ENCODE measurements around the gene STRIT1. TPM values are rescaled to one million over a fixed set of nuclear protein-coding genes. Genes with fewer than 3 reads are reported as not detected.
A peak's percentile ranks its signal among the peaks of the same experiment; 100 is the strongest.

STRIT1 gene
- total RNA-seq (0.60 and 1.2 TPM in 2 replicates), polyA plus RNA-seq (1.4 TPM in 1 of 2 replicates, not detected in the other)

DNA sequence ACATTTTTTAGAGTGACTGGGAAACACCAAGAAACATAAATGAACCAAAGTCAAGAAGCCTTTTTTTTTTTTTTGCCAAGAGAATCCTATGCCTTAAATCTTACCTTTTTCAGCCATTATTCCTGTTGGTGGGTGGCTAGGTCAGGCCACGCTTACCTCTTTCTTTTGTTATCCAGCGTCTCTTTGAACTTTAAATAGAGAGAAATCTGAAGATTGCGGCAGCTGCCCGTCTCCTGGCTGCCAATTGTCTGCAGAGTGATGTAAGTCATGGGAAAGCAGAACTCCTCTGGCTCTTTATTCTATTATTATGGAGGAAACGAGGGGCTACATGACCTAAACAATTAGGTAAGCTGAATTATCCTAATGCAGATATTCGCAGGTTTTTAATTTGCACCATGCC lies at the start of gene STRIT1:
Gene STRIT1 (minus strand): TSS at position 168 of the 400 bp plus-strand sequence.
- H3K9me3 ChIP-seq (ENCODE audit: low read depth) = peaks cover 4% of the 10 kb centered on the region
- H3K4me3 ChIP-seq = no peak within 1 kb of the TSS
- no peaks in the 10 kb centered on the region for H3K4me1 ChIP-seq (ENCODE audit: insufficient read depth)
- H3K9me2 ChIP-seq (replicated peaks; ENCODE audit: insufficient read depth) = no peaks in the 10 kb centered on the region
- no peaks in the 10 kb centered on the region for H3K27me3 ChIP-seq
- TF ChIP-seq EZH2phosphoT487 (IDR thresholded peaks at IDR 0.05; ENCODE audit: low read depth, severe bottlenecking, unreplicated experiment) = no peak
- TF ChIP-seq EZH2 (IDR thresholded peaks at IDR 0.05; ENCODE audit: borderline replicate concordance) = no peak
- TF ChIP-seq, protein P1, sequence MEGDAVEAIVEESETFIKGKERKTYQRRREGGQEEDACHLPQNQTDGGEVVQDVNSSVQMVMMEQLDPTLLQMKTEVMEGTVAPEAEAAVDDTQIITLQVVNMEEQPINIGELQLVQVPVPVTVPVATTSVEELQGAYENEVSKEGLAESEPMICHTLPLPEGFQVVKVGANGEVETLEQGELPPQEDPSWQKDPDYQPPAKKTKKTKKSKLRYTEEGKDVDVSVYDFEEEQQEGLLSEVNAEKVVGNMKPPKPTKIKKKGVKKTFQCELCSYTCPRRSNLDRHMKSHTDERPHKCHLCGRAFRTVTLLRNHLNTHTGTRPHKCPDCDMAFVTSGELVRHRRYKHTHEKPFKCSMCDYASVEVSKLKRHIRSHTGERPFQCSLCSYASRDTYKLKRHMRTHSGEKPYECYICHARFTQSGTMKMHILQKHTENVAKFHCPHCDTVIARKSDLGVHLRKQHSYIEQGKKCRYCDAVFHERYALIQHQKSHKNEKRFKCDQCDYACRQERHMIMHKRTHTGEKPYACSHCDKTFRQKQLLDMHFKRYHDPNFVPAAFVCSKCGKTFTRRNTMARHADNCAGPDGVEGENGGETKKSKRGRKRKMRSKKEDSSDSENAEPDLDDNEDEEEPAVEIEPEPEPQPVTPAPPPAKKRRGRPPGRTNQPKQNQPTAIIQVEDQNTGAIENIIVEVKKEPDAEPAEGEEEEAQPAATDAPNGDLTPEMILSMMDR (IDR thresholded peaks at IDR 0.05; ENCODE audit: poor library complexity) = no peak
- H3K36me3 ChIP-seq (replicated peaks; ENCODE audit: insufficient read depth, low read depth) = no peaks in the 10 kb centered on the region
- 68% methylated on average over 6 of the region's 6 CpGs for WGBS (ENCODE audit: low lambda C conversion rate, missing lambda C conversion rate)
- DNase-seq (ENCODE audit: low spot score) = no peak
- H2AFZ ChIP-seq = no peak within 1 kb of the TSS
- no peak within 1 kb of the TSS for H3K4me2 ChIP-seq
- no peaks in the 10 kb centered on the region for H4K20me1 ChIP-seq (ENCODE audit: insufficient read depth, poor library complexity, severe bottlenecking)
- H3K27ac ChIP-seq = no peak within 1 kb of the TSS
- H3K79me2 ChIP-seq = no peaks in the 10 kb centered on the region

DNA sequence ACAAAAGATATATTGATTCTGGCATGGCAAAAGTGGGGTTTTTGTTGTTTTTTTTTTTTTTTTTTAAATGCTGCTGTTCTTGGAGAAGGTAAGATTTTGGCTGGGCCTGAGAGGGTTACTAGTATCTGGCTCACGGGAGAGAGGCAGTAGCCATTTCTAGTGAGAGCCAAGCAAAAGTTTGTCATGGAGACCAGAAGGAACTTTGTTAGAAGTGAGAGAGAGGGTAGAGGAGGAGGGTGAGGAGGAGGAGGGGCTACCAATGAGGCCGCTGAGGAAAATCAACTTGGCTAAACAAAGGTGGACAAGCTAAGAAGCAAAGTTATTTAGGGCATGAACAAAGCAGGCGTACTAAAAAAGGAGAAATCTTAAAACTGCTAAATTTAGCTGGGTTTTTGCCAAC lies 48.9 kb upstream of the STRIT1 start:
- Histone ChIP-seq H3K36me3 (replicated peaks; ENCODE audit: insufficient read depth, low read depth) (no peaks in the 10 kb centered on the region), H3K27me3 (no peaks in the 10 kb centered on the region), H4K20me1 (ENCODE audit: insufficient read depth, poor library complexity, severe bottlenecking) (no peaks in the 10 kb centered on the region), H3K4me1 (ENCODE audit: insufficient read depth) (peaks cover 7% of the 10 kb centered on the region), H2AFZ (no peak overlapping the region), H3K27ac (no peak overlapping the region), H3K4me2 (no peak overlapping the region), H3K9me2 (replicated peaks; ENCODE audit: insufficient read depth) (no peaks in the 10 kb centered on the region), H3K9me3 (ENCODE audit: low read depth) (no peaks in the 10 kb centered on the region), H3K4me3 (no peak overlapping the region), H3K79me2 (no peaks in the 10 kb centered on the region)
- no peak for DNase-seq (ENCODE audit: low spot score)
- 49% methylated on average over 3 of the region's 3 CpGs for WGBS (ENCODE audit: low lambda C conversion rate, missing lambda C conversion rate)
- TF ChIP-seq EZH2 (IDR thresholded peaks at IDR 0.05; ENCODE audit: borderline replicate concordance) (no peak), EZH2phosphoT487 (IDR thresholded peaks at IDR 0.05; ENCODE audit: low read depth, severe bottlenecking, unreplicated experiment) (no peak)
- TF ChIP-seq, protein P1 (IDR thresholded peaks at IDR 0.05; ENCODE audit: poor library complexity) = no peak

DNA sequence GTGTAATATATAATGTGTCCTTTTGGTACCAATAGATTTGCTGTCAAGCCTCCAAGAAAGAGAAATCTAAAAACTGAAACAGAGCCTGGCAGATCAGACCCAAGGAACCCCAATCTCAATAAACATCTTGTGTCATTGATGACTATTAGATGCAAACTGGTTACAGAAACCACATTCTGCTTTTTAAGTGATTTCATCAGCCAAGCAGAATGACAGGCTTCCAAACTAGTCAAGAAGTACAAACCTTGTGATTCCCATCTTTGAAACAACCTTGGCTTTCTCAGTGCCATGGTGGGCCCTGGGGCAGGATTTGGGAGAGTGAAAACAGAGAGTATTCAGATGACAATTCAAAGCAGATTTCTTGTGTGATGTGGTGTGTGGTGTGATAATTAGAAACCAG lies 45.6 kb upstream of the STRIT1 start:
- TF ChIP-seq EZH2phosphoT487 (IDR thresholded peaks at IDR 0.05; ENCODE audit: low read depth, severe bottlenecking, unreplicated experiment) (no peak), EZH2 (IDR thresholded peaks at IDR 0.05; ENCODE audit: borderline replicate concordance) (no peak)
- TF ChIP-seq, protein P1 (IDR thresholded peaks at IDR 0.05; ENCODE audit: poor library complexity) = no peak
- H3K79me2 ChIP-seq = no peaks in the 10 kb centered on the region

More for the DNA sequence above, 45.6 kb upstream of the STRIT1 start:
- Histone ChIP-seq H3K4me1 (ENCODE audit: insufficient read depth) (peaks cover 7% of the 10 kb centered on the region), H3K27ac (no peak overlapping the region), H3K9me2 (replicated peaks; ENCODE audit: insufficient read depth) (no peaks in the 10 kb centered on the region), H3K27me3 (no peaks in the 10 kb centered on the region), H3K4me2 (no peak overlapping the region), H2AFZ (no peak overlapping the region), H3K4me3 (no peak overlapping the region), H3K9me3 (ENCODE audit: low read depth) (no peaks in the 10 kb centered on the region), H4K20me1 (ENCODE audit: insufficient read depth, poor library complexity, severe bottlenecking) (no peaks in the 10 kb centered on the region), H3K36me3 (replicated peaks; ENCODE audit: insufficient read depth, low read depth) (no peaks in the 10 kb centered on the region)
- DNase-seq (ENCODE audit: low spot score) = peak; percentile 31

All from hepatocyte (in vitro differentiated cells).